BJ (cell line): ENCODE data around the gene PSMC5. TPM values are rescaled to one million over a fixed set of nuclear protein-coding genes. Genes with fewer than 3 reads are reported as not detected.

ENCODE experiments used
- CTCF ChIA-PET: fragments of 350-600 bp; formaldehyde crosslinking; extraction: SDS; loops from one replicate; lab custom pipeline; 2021; ENCODE audit warnings: antibody characterized with exemption, inconsistent platforms; lab: Yijun Ruan, JAX
- POLR2A ChIA-PET: fragments of 300-600 bp; sonication (Branson Sonifier 250); formaldehyde crosslinking; extraction: SDS; loops from one replicate; lab custom pipeline; 2021; ENCODE audit warnings: antibody characterized with exemption; lab: Charles Lee
- DNase-seq: peaks from one replicate; pipeline ENCODE4 v3.0.0-alpha.2; 2011; ENCODE audit warnings: low read depth
- H3K27me3 ChIP-seq: 2 replicates; pipeline ENCODE4 v1.6.0; 2011; ENCODE audit warnings: low read length; ENCODE audit not compliant: control insufficient read depth, insufficient read depth
- H3K36me3 ChIP-seq: 2 replicates; pipeline ENCODE4 v1.5.1; 2011; ENCODE audit warnings: low read length; ENCODE audit not compliant: control insufficient read depth, insufficient read depth
- H3K4me3 ChIP-seq: 2 replicates; pipeline ENCODE4 v1.5.1; 2011; ENCODE audit warnings: low read depth, mild to moderate bottlenecking, control low read depth, low read length
- polyA plus RNA-seq: library from polyadenylated mRNA; depleted of rRNA; stranded (reverse); fragments of >200 nt; gene quantifications from 2 replicates; pipeline ENCODE4 v1.2.3, GENCODE V29; 2011
- TF ChIP-seq, protein P1 (sequence below): IDR thresholded peaks from 2 replicates; pipeline ENCODE4 v1.5.1; 2011; ENCODE audit warnings: low read depth, mild to moderate bottlenecking, control low read depth, inconsistent platforms, low read length, moderate library complexity; ENCODE audit not compliant: insufficient read depth

The PSMC5 gene
- polyA plus RNA-seq, 1 experiment: 151 TPM

GRCh38 chr17:63820963-63821561 lies 6.2 kb upstream of the PSMC5 start:
- H3K36me3 ChIP-seq: peaks cover 54% of the 10 kb centered on the region
- ChIA-PET CTCF (interaction anchor here (1.6 kb wide), 1 partner anchor 31 kb away, joined by 7 read pairs; no protein-coding TSS in a partner anchor), POLR2A (no interaction called here)
- no peak for DNase-seq
- TF ChIP-seq, protein P1, sequence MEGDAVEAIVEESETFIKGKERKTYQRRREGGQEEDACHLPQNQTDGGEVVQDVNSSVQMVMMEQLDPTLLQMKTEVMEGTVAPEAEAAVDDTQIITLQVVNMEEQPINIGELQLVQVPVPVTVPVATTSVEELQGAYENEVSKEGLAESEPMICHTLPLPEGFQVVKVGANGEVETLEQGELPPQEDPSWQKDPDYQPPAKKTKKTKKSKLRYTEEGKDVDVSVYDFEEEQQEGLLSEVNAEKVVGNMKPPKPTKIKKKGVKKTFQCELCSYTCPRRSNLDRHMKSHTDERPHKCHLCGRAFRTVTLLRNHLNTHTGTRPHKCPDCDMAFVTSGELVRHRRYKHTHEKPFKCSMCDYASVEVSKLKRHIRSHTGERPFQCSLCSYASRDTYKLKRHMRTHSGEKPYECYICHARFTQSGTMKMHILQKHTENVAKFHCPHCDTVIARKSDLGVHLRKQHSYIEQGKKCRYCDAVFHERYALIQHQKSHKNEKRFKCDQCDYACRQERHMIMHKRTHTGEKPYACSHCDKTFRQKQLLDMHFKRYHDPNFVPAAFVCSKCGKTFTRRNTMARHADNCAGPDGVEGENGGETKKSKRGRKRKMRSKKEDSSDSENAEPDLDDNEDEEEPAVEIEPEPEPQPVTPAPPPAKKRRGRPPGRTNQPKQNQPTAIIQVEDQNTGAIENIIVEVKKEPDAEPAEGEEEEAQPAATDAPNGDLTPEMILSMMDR: no peak
- H3K27me3 ChIP-seq: no peaks in the 10 kb centered on the region
- no peak overlapping the region for H3K4me3 ChIP-seq

DNA sequence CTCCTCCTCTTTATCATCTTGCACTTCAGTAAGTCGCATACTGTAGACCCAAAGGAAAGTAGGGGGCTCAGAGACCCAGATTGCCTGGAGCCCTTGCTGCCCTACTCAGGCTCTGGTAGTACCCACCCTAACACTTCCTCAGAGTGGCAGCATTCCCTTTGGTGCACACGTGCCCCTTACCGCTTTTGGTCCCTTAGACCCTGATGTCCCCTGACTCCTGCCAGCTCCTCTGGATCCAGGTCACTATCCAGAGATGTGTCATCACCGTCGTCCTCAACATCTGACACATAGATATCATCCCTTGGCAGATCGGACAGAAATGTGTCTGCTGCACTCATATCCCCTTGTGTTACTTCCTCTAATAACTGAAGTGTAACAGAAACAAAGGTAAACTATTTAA lies 5.4 kb upstream of the PSMC5 start:
- CTCF ChIA-PET: interaction anchor here (1.6 kb wide), 1 partner anchor 31 kb away, joined by 7 read pairs; no protein-coding TSS in a partner anchor
- Histone ChIP-seq H3K4me3 (no peak overlapping the region), H3K36me3 (peaks cover 54% of the 10 kb centered on the region), H3K27me3 (no peaks in the 10 kb centered on the region)
- POLR2A ChIA-PET: no interaction called here
- no peak for DNase-seq
- TF ChIP-seq, protein P1: no peak

DNA sequence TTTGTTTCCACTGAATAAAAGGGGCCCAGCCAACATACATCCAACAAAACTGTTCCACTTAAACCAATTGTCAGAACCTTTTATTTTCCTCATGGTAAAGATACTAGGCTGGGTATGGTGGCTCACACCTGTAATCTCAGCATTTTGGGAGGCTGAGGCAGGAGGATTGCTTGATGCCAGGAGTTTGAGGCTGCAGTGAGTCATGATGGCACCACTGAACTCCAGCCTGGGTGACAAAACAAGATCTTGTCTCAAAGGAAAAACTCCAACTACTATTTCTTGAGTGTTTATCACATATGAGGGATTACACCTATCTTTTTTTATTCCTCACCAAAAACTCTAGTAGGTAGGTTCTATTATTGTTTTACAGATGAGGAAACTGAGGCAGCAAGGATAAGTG lies 4.7 kb upstream of the PSMC5 start:
- Histone ChIP-seq H3K4me3 (no peak overlapping the region), H3K36me3 (peaks cover 52% of the 10 kb centered on the region), H3K27me3 (no peaks in the 10 kb centered on the region)
- POLR2A ChIA-PET: no interaction called here
- DNase-seq: no peak
- TF ChIP-seq, protein P1: no peak
- CTCF ChIA-PET: interaction anchor here (1.0 to 1.4 kb wide), 2 partner anchors 13 to 20 kb away, joined by 3 to 4 read pairs; no protein-coding TSS in a partner anchor

DNA sequence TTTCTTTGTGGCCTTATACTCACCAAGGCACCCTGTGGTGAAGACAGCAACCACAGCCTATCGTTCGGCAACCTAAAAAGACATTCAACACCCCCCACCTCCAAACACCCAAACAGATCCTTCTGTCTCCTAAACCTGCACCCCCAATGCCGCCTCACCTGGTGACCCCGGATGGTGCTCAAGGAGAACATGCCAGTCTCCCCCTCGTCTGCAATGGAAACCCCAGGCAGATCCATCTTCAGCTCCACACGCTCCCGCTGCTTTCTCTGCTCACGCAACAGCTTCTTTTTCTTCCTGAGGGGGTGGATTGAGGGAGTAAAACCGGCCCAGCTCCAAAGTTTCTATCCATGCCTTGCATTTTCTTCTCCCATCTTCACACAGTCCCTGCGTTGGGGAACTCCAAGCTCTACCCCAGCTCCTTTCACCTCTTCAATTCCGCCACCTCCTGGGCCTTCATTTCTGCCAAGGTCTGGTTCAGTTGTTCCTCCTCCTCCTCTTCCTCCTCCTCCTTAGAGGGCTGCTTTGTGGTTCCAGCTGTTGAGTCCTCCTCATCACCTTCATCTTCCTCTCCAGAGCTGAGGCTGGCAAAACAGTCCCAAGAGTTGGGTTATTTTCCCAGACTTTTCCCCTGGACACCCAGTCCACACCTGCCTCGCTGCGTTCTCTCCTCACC lies 3.4 kb upstream of the PSMC5 start:
- Histone ChIP-seq H3K4me3 (no peak overlapping the region), H3K36me3 (peaks cover 42% of the 10 kb centered on the region), H3K27me3 (no peaks in the 10 kb centered on the region)
- no peak for DNase-seq
- TF ChIP-seq, protein P1: no peak
- ChIA-PET POLR2A (no interaction called here), CTCF (interaction anchor here (0.8 to 1.4 kb wide), 2 partner anchors 14 to 26 kb away, joined by 3 read pairs; no protein-coding TSS in a partner anchor)

GRCh38 chr17:63824362-63824761 lies 2.9 kb upstream of the PSMC5 start:
- Histone ChIP-seq H3K4me3 (no peak overlapping the region), H3K36me3 (peaks cover 43% of the 10 kb centered on the region), H3K27me3 (no peaks in the 10 kb centered on the region)
- POLR2A ChIA-PET: no interaction called here
- CTCF ChIA-PET: interaction anchor here (0.8 kb wide), 1 partner anchor 27 kb away, joined by 3 read pairs; no protein-coding TSS in a partner anchor
- TF ChIP-seq, protein P1: no peak
- no peak for DNase-seq
